ENCODE results near the gene KLHL18.

GRCh38 chr3:47315069-47315647 lies 32.4 kb downstream of the KLHL18 start:
- TF ChIP-seq CTCF (IDR thresholded peaks at IDR 0.05) (no peak), POLR2AphosphoS5 (IDR thresholded peaks at IDR 0.05) (no peak), EP300 (IDR thresholded peaks at IDR 0.05) (no peak)

All from sigmoid colon (tissue), 4 donors.